DND-41 (cell line): ENCODE data around the gene CELSR3.

Experiments
- CTCF ChIP-seq: IDR thresholded peaks from 2 replicates; pipeline ENCODE4 v1.5.1; 2012; ENCODE audit warnings: borderline replicate concordance, low read length, moderate library complexity, mild to moderate bottlenecking; ENCODE audit not compliant: poor library complexity, severe bottlenecking; ENCODE audit errors: extremely low read depth
- EZH2 ChIP-seq: IDR thresholded peaks from 3 replicates; pipeline ENCODE4 v1.6.1; 2012; ENCODE audit warnings: borderline replicate concordance, low read depth, mild to moderate bottlenecking, moderate library complexity, low read length, inconsistent platforms; ENCODE audit not compliant: severe bottlenecking

- TF ChIP-seq CTCF (no peak), EZH2 (no peak)
These were observed 18.3 kb upstream of the CELSR3 start for GRCh38 chr3:48680811-48681540.
